ENCODE results near the gene DYNC1H1.

GRCh38 chr14:101986953-101987352, 22.6 kb downstream of the DYNC1H1 start:
- TF ChIP-seq GATA2 (IDR thresholded peaks at IDR 0.05; ENCODE audit: low read depth, low read length) = no peak
- no peak for TF ChIP-seq GATA3 (IDR thresholded peaks at IDR 0.05; ENCODE audit: low read depth, low read length)

Measured in SH-SY5Y (cell line).